Subcutaneous adipose tissue (tissue), 4 donors: Measurements from ENCODE around the gene NF2. TPM values are rescaled to one million over a fixed set of nuclear protein-coding genes. Genes with fewer than 3 reads are reported as not detected.

ENCODE experiments used
- total RNA-seq, 4 donors: library from RNA; depleted of rRNA; stranded (reverse); fragments of >200 nt; gene quantifications; one replicate each; pipeline ENCODE4 v1.1.0, GENCODE V29; 2016
- TF ChIP-seq, protein P1 (sequence below): fragments of 450-650 bp; IDR thresholded peaks from one replicate; pipeline ENCODE4 v1.5.1; 2016; ENCODE audit warnings: low read depth, mild to moderate bottlenecking, control low read depth, antibody characterized with exemption, moderate library complexity

The NF2 gene
- total RNA-seq, 4 donors from 2014 or later = 18.9 to 28.6 (median 20.7) TPM

- TF ChIP-seq, protein P1, sequence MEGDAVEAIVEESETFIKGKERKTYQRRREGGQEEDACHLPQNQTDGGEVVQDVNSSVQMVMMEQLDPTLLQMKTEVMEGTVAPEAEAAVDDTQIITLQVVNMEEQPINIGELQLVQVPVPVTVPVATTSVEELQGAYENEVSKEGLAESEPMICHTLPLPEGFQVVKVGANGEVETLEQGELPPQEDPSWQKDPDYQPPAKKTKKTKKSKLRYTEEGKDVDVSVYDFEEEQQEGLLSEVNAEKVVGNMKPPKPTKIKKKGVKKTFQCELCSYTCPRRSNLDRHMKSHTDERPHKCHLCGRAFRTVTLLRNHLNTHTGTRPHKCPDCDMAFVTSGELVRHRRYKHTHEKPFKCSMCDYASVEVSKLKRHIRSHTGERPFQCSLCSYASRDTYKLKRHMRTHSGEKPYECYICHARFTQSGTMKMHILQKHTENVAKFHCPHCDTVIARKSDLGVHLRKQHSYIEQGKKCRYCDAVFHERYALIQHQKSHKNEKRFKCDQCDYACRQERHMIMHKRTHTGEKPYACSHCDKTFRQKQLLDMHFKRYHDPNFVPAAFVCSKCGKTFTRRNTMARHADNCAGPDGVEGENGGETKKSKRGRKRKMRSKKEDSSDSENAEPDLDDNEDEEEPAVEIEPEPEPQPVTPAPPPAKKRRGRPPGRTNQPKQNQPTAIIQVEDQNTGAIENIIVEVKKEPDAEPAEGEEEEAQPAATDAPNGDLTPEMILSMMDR = no peak
Observed at GRCh38 chr22:29715240-29715639, 111.8 kb downstream of the NF2 start.

GRCh38 chr22:29715705-29716104 lies 112.3 kb downstream of the NF2 start:
- TF ChIP-seq, protein P1 = no peak

- TF ChIP-seq, protein P1 = no peak
Observed at GRCh38 chr22:29716814-29717545, 113.5 kb downstream of the NF2 start.

DNA sequence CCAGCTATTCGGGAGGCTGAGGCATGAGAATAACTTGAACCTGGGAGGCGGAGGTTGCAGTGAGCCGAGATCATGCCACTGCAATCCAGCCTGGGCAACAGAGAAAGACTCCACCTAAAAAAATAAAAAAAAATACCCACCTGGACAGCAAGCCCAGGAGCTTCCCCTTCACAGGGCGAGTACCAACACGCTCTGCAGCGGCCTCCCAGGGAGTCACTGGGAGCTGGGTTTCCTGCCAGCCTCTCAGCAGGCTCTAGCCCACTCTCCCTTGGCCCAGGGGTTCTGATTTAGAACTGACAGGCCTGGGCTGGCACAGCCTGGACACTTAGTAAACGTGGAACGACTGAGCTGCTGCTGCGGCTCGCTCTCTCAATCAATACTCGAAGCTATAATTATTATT lies 114.4 kb downstream of the NF2 start:
- TF ChIP-seq, protein P1 = no peak

GRCh38 chr22:29718949-29719898 lies 115.8 kb downstream of the NF2 start:
- TF ChIP-seq, protein P1 = no peak

- TF ChIP-seq, protein P1 = no peak
Observed at GRCh38 chr22:29719899-29720645, 116.6 kb downstream of the NF2 start, which contains the start of gene CABP7. Gene CABP7, plus strand, starts transcription at chr22:29720003. Its CDS starts 422 bp downstream, at chr22:29720425.
